ENCODE results near the gene UBE4B. TPM values are rescaled to one million over a fixed set of nuclear protein-coding genes. Genes with fewer than 3 reads are reported as not detected.

Gene UBE4B
- total RNA-seq, 1 donor from 2014 or later = 54.8 TPM

GRCh38 chr1:10108134-10108663 lies 75.4 kb downstream of the UBE4B start:
- Mint-ChIP-seq H3K9me3 (ENCODE audit: unreplicated experiment) (no peaks in the 10 kb centered on the region), H3K27ac (ENCODE audit: unreplicated experiment) (peak overlapping the region; percentile 49), H3K36me3 (ENCODE audit: low read depth, unreplicated experiment) (peaks cover 35% of the 10 kb centered on the region), H3K4me1 (ENCODE audit: unreplicated experiment) (peaks cover 7% of the 10 kb centered on the region), H3K4me3 (ENCODE audit: unreplicated experiment) (no peak overlapping the region), H3K27me3 (ENCODE audit: unreplicated experiment) (peaks cover 3% of the 10 kb centered on the region)
- DNase-seq (ENCODE audit: low spot score) = no peak
- TF ChIP-seq, protein P1, sequence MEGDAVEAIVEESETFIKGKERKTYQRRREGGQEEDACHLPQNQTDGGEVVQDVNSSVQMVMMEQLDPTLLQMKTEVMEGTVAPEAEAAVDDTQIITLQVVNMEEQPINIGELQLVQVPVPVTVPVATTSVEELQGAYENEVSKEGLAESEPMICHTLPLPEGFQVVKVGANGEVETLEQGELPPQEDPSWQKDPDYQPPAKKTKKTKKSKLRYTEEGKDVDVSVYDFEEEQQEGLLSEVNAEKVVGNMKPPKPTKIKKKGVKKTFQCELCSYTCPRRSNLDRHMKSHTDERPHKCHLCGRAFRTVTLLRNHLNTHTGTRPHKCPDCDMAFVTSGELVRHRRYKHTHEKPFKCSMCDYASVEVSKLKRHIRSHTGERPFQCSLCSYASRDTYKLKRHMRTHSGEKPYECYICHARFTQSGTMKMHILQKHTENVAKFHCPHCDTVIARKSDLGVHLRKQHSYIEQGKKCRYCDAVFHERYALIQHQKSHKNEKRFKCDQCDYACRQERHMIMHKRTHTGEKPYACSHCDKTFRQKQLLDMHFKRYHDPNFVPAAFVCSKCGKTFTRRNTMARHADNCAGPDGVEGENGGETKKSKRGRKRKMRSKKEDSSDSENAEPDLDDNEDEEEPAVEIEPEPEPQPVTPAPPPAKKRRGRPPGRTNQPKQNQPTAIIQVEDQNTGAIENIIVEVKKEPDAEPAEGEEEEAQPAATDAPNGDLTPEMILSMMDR (IDR thresholded peaks at IDR 0.05; ENCODE audit: unreplicated experiment) = no peak

- TF ChIP-seq, protein P1 (IDR thresholded peaks at IDR 0.05; ENCODE audit: unreplicated experiment) = no peak
- H3K27me3 Mint-ChIP-seq (ENCODE audit: unreplicated experiment) = peaks cover 6% of the 10 kb centered on the region
- H3K4me3 Mint-ChIP-seq (ENCODE audit: unreplicated experiment) = no peak overlapping the region
- peaks cover 37% of the 10 kb centered on the region for H3K36me3 Mint-ChIP-seq (ENCODE audit: low read depth, unreplicated experiment)
- no peak overlapping the region for H3K27ac Mint-ChIP-seq (ENCODE audit: unreplicated experiment)
- no peak for DNase-seq (ENCODE audit: low spot score)
- peaks cover 7% of the 10 kb centered on the region for H3K4me1 Mint-ChIP-seq (ENCODE audit: unreplicated experiment)
- no peaks in the 10 kb centered on the region for H3K9me3 Mint-ChIP-seq (ENCODE audit: unreplicated experiment)
Observed at GRCh38 chr1:10108948-10109708, 76.4 kb downstream of the UBE4B start.

GRCh38 chr1:10113501-10113900 lies 80.7 kb downstream of the UBE4B start:
- H3K27ac Mint-ChIP-seq (ENCODE audit: unreplicated experiment) = no peak overlapping the region
- H3K9me3 Mint-ChIP-seq (ENCODE audit: unreplicated experiment) = no peaks in the 10 kb centered on the region
- H3K36me3 Mint-ChIP-seq (ENCODE audit: low read depth, unreplicated experiment) = peaks cover 30% of the 10 kb centered on the region
- H3K4me1 Mint-ChIP-seq (ENCODE audit: unreplicated experiment) = peaks cover under 1% of the 10 kb centered on the region
- TF ChIP-seq, protein P1 (IDR thresholded peaks at IDR 0.05; ENCODE audit: unreplicated experiment) = no peak
- peaks cover 6% of the 10 kb centered on the region for H3K27me3 Mint-ChIP-seq (ENCODE audit: unreplicated experiment)
- peak overlapping the region; percentile 29 for H3K4me3 Mint-ChIP-seq (ENCODE audit: unreplicated experiment)
- no peak for DNase-seq (ENCODE audit: low spot score)

- Mint-ChIP-seq H3K4me1 (ENCODE audit: unreplicated experiment) (no peaks in the 10 kb centered on the region), H3K27me3 (ENCODE audit: unreplicated experiment) (peaks cover 6% of the 10 kb centered on the region), H3K27ac (ENCODE audit: unreplicated experiment) (no peak overlapping the region), H3K36me3 (ENCODE audit: low read depth, unreplicated experiment) (peaks cover 37% of the 10 kb centered on the region), H3K9me3 (ENCODE audit: unreplicated experiment) (no peaks in the 10 kb centered on the region), H3K4me3 (ENCODE audit: unreplicated experiment) (no peak overlapping the region)
- no peak for DNase-seq (ENCODE audit: low spot score)
- TF ChIP-seq, protein P1 (IDR thresholded peaks at IDR 0.05; ENCODE audit: unreplicated experiment) = no peak
Observed at GRCh38 chr1:10114746-10115145, 82.0 kb downstream of the UBE4B start.

GRCh38 chr1:10117132-10117531 lies 84.4 kb downstream of the UBE4B start:
- Mint-ChIP-seq H3K27ac (ENCODE audit: unreplicated experiment) (no peak overlapping the region), H3K4me1 (ENCODE audit: unreplicated experiment) (no peaks in the 10 kb centered on the region), H3K4me3 (ENCODE audit: unreplicated experiment) (no peak overlapping the region), H3K9me3 (ENCODE audit: unreplicated experiment) (no peaks in the 10 kb centered on the region), H3K36me3 (ENCODE audit: low read depth, unreplicated experiment) (peaks cover 24% of the 10 kb centered on the region), H3K27me3 (ENCODE audit: unreplicated experiment) (peaks cover 6% of the 10 kb centered on the region)
- no peak for DNase-seq (ENCODE audit: low spot score)
- TF ChIP-seq, protein P1 (IDR thresholded peaks at IDR 0.05; ENCODE audit: unreplicated experiment) = no peak
